GM12878 (cell line): ENCODE results near the gene ASPM. TPM values are rescaled to one million over a fixed set of nuclear protein-coding genes. Genes with fewer than 3 reads are reported as not detected.

Source experiments
- ATAC-seq: fragments of 200-7000 bp; cut with Tn5 transposase; 3 replicates; pipeline ENCODE4 v1.9.1; 2020; ENCODE audit warnings: mild to moderate bottlenecking, moderate library complexity
- BruUV-seq: library from RNA; stranded (reverse); fragments of 400-500 nt; replicated peaks from 2 replicates; lab custom pipeline; 2021; lab: Mats Ljungman, UMichigan
- CTCF ChIA-PET: fragments of 300-600 bp; sonication (Branson Sonifier 250); formaldehyde crosslinking; extraction: SDS; loops from one replicate; lab custom pipeline; 2021; ENCODE audit warnings: inconsistent platforms; lab: Yijun Ruan, JAX
- POLR2A ChIA-PET: fragments of 350-600 bp; formaldehyde crosslinking; extraction: SDS; loops from one replicate; lab custom pipeline; 2021; ENCODE audit warnings: inconsistent platforms; lab: Charles Lee
- RAD21 ChIA-PET: fragments of 300-600 bp; sonication (Branson Sonifier 250); formaldehyde crosslinking; loops from one replicate; lab custom pipeline; 2023; ENCODE audit warnings: antibody characterized with exemption; ENCODE audit not compliant: unreplicated experiment; lab: Charles Lee
- SMC1A ChIA-PET: fragments of 300-600 bp; sonication (Branson Sonifier 250); formaldehyde crosslinking; loops from one replicate; lab custom pipeline; 2023; ENCODE audit not compliant: unreplicated experiment, uncharacterized antibody; lab: Charles Lee
- DNase-seq: peaks from one replicate; pipeline ENCODE4 v3.0.0-alpha.2; 2011; ENCODE audit warnings: low read depth, low spot score
- FAIRE-seq: peaks from 3 replicates; lab custom pipeline; 2011; peaks lifted over from hg19 to GRCh38; lab: Jason Lieb, UNC
- H2AFZ ChIP-seq: 2 replicates; pipeline ENCODE4 v1.6.0; 2011; ENCODE audit warnings: low read depth, low read length, control low read depth; ENCODE audit not compliant: control insufficient read depth
- H3K27ac ChIP-seq: 2 replicates; pipeline ENCODE4 v1.5.1; 2011; ENCODE audit warnings: control low read depth; ENCODE audit not compliant: control insufficient read depth, insufficient read depth
- H3K27me3 ChIP-seq, 2 experiments: replicated peaks in 1 of 2; 2 replicates each; pipeline versions ENCODE4 v1.6.0 to v1.6.1; 2011; ENCODE audit warnings: low read length in 1 of 2; ENCODE audit not compliant: control insufficient read depth in 2 of 2, insufficient read depth in 2 of 2
- H3K36me3 ChIP-seq, 2 experiments: 2 replicates each; pipeline ENCODE4 v1.5.1; 2011; ENCODE audit warnings: low read length in 1 of 2; ENCODE audit not compliant: control insufficient read depth in 2 of 2, insufficient read depth in 2 of 2
- H3K4me1 ChIP-seq: 2 replicates; pipeline ENCODE4 v1.6.1; 2011; ENCODE audit warnings: mild to moderate bottlenecking, low read length, moderate library complexity, mixed read lengths; ENCODE audit not compliant: control insufficient read depth, insufficient read depth
- H3K4me2 ChIP-seq: 2 replicates; pipeline ENCODE4 v1.6.0; 2011; ENCODE audit warnings: control low read depth; ENCODE audit not compliant: control insufficient read depth, insufficient read depth
- H3K4me3 ChIP-seq: fragments of 200-600 bp; sonication (generic); 2 replicates; pipeline ENCODE4 v1.5.1; 2016
- H3K79me2 ChIP-seq: 2 replicates; pipeline ENCODE4 v1.6.0; 2011; ENCODE audit warnings: low read length; ENCODE audit not compliant: control insufficient read depth, insufficient read depth
- H3K9ac ChIP-seq: 2 replicates; pipeline ENCODE4 v1.8.0; 2011; ENCODE audit warnings: low read length, control low read depth, mixed read lengths; ENCODE audit not compliant: control insufficient read depth, insufficient read depth
- H3K9me3 ChIP-seq: replicated peaks from 3 replicates; pipeline ENCODE4 v1.5.1; 2011; ENCODE audit warnings: mild to moderate bottlenecking, low read length; ENCODE audit not compliant: control insufficient read depth, insufficient read depth
- H4K20me1 ChIP-seq: 2 replicates; pipeline ENCODE4 v1.6.0; 2011; ENCODE audit not compliant: control insufficient read depth, insufficient read depth
- CBX3 ChIP-seq: fragments of 200-600 bp; sonication (generic); IDR thresholded peaks from 2 replicates; pipeline ENCODE4 v1.6.1; 2016; ENCODE audit warnings: low read depth, borderline replicate concordance
- CEBPB ChIP-seq, 2 experiments: fragments of 150-350 bp in 1 of 2; IDR thresholded peaks; 2 replicates each; pipeline ENCODE4 v1.6.1; 2012 to 2014; ENCODE audit warnings: low read depth in 2 of 2, low read length in 2 of 2, borderline replicate concordance in 1 of 2, inconsistent platforms in 1 of 2
- EZH2 ChIP-seq: IDR thresholded peaks from 2 replicates; pipeline ENCODE4 v1.6.1; 2012; ENCODE audit warnings: low read depth, mild to moderate bottlenecking, control low read depth, inconsistent platforms, low read length, borderline replicate concordance; ENCODE audit not compliant: control insufficient read depth
- GABPA ChIP-seq: IDR thresholded peaks from 2 replicates; pipeline ENCODE4 v1.6.1; 2014; ENCODE audit warnings: antibody characterized with exemption, low read depth, mild to moderate bottlenecking, inconsistent platforms
- HDAC2 ChIP-seq: fragments of 200-600 bp; sonication (generic); IDR thresholded peaks from 2 replicates; pipeline ENCODE4 v1.6.1; 2017
- IRF5 ChIP-seq: fragments of 450-650 bp; IDR thresholded peaks from 2 replicates; pipeline ENCODE4 v1.6.1; 2017; ENCODE audit warnings: borderline replicate concordance
- POLR2AphosphoS5 ChIP-seq: IDR thresholded peaks from 2 replicates; pipeline ENCODE4 v1.6.1; 2011; ENCODE audit warnings: mild to moderate bottlenecking, low read length, inconsistent platforms
- REST ChIP-seq: IDR thresholded peaks from 2 replicates; pipeline ENCODE4 v1.6.1; 2012; ENCODE audit warnings: mild to moderate bottlenecking, low read depth, low read length
- SKIL ChIP-seq: fragments of 450-650 bp; IDR thresholded peaks from 2 replicates; pipeline ENCODE4 v1.6.1; 2017; ENCODE audit warnings: mild to moderate bottlenecking, low read depth, inconsistent platforms; ENCODE audit not compliant: poor library complexity, severe bottlenecking
- WRNIP1 ChIP-seq: IDR thresholded peaks from 2 replicates; pipeline ENCODE4 v1.6.1; 2011; ENCODE audit warnings: low read depth, low read length, improper control_type of control experiment, borderline replicate concordance
- YBX1 ChIP-seq: fragments of 450-650 bp; IDR thresholded peaks from 2 replicates; pipeline ENCODE4 v1.6.1; 2016; ENCODE audit warnings: antibody characterized with exemption
- ZBED1 ChIP-seq: IDR thresholded peaks from 2 replicates; pipeline ENCODE4 v1.6.1; 2016; ENCODE audit warnings: borderline replicate concordance
- WGBS: methylation state at CpG from one replicate; pipeline ENCODE4 v1.1.6; 2016; ENCODE audit warnings: low lambda C conversion rate; ENCODE audit not compliant: insufficient replicate concordance, insufficient coverage; ENCODE audit errors: missing lambda C conversion rate; 5-methylcytosine and 5-hydroxymethylcytosine counted together
- in situ Hi-C: fragments of 300-500 bp; cut with MboI; formaldehyde crosslinking; loops from 9 replicates; pipeline ENCODE4 v1.14.3; 2018; ENCODE audit warnings: mixed read lengths
- intact Hi-C: fragments of 100-400 bp; cut with micrococcal nuclease; formaldehyde crosslinking; loops from one replicate; pipeline ENCODE4 v1.14.2; 2022; ENCODE audit not compliant: unreplicated experiment
- polyA plus RNA-seq, 11 experiments: library from polyadenylated mRNA; depleted of rRNA in 4 of 11; unstranded in 6 of 11; stranded (reverse) in 5 of 11; fragments of >200 nt; fragmentation: Nextera tagmentation in 4 of 11; fragmentation: Illumina TruSeq in 1 of 11; extraction: Ambion mirVana in 4 of 11; extraction: Trizol in 1 of 11; gene quantifications; 1 replicate in 1 of 11; 2 replicates in 10 of 11; pipeline versions ENCODE4 v1.2.1 to v1.2.3, GENCODE V29; 2011 to 2016; ENCODE audit warnings: inconsistent platforms in 2 of 11, missing spikeins in 2 of 11, low read depth in 1 of 11
- total RNA-seq, 4 experiments: library from RNA; depleted of rRNA in 3 of 4; stranded (reverse); fragments of >200 nt in 3 of 4; fragmentation: Illumina TruSeq in 1 of 4; extraction: Trizol in 1 of 4; gene quantifications; 2 replicates each; pipeline versions ENCODE4 v1.2.1 to v1.2.3, GENCODE V29; 2013 to 2021

ASPM gene
- total and polyA plus RNA-seq, 10 of the 15 experiments (the other 5 are each of a cell fraction or from before 2014, with no cell fraction given), result 16.2 to 54.9 (median 26.4) TPM

- intact Hi-C loops, result no loop called here
- Histone ChIP-seq H2AFZ (no peak overlapping the region), H3K4me1 (no peaks in the 10 kb centered on the region), H3K36me3 (no peaks in the 10 kb centered on the region), H3K9me3 (no peaks in the 10 kb centered on the region), H3K9ac (no peak overlapping the region), H3K4me2 (no peak overlapping the region)
- DNase-seq, result no peak
- ChIA-PET SMC1A (no interaction called here), CTCF (no interaction called here)
- no peak for ATAC-seq
- TF ChIP-seq IRF5 (no peak), REST (no peak), WRNIP1 (no peak), YBX1 (no peak), SKIL (no peak), GABPA (no peak), CEBPB (IDR thresholded peaks at IDR 0.05; ENCODE audit: borderline replicate concordance in 1 of 2, low read depth in 2 of 2, low read length in 2 of 2) (no peak), HDAC2 (no peak), CBX3 (no peak), EZH2 (no peak), POLR2AphosphoS5 (no peak), ZBED1 (no peak)
- TF ChIP-seq, all 136 proteins: peak for 0
- no peak overlapping the region for H3K4me3 ChIP-seq
- RAD21 ChIA-PET, result no interaction called here
- H4K20me1 ChIP-seq, result no peaks in the 10 kb centered on the region
- H3K27me3 ChIP-seq, result no peaks in the 10 kb centered on the region
- no peak overlapping the region for H3K27ac ChIP-seq
- no peaks in the 10 kb centered on the region for H3K79me2 ChIP-seq
- no TSS peak for BruUV-seq
- in situ Hi-C loops, result no loop called here
- FAIRE-seq, result no peak
- POLR2A ChIA-PET, result no interaction called here
- WGBS, result 78% methylated on average over 1 of the region's 1 CpG
Observed at GRCh38 chr1:197066277-197066676, 80.2 kb downstream of the ASPM start.
